ENCODE data around the gene CCDC12. TPM values are rescaled to one million over a fixed set of nuclear protein-coding genes. Genes with fewer than 3 reads are reported as not detected.

Gene CCDC12
- total and polyA plus RNA-seq, 2 of the 13 experiments (the other 11 are each of a cell fraction or from before 2014, with no cell fraction given): 30.1 to 49.5 TPM

DNA sequence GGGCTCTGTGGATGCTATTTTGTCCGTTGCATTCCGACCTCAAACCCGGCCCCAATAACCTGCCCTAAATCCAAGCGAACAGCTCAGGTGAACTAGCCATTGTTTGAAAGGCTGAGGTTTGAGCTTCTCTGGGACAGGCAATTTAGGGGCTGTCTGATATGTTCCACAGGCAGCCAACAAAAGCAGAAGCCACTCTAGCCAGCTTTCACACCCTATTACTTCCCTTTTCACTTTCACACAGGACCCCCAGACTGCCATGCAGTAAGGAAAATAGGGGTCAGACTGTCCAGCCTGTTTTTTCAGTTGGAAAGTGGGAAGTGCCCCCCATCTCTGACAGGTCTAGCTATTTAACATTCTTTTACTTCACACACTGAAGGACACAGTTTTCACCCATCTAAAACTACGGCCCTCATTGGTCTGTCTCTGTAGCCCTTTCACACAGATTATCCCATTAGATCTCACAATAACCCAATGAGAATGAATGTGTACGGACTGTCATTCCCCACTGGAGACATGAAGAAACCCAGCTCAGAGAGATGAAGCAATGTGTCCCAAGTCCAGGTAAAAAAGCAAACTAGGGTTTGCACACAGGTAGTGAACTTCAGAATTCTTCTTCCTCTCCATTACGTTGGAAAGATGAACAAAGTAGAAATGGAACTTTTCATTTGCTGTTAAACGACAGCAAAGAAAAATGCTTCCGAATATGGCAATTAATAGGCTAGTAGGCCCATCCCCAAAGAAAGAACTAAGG, 1.9 kb downstream of the CCDC12 start (continued):
- TF ChIP-seq, protein P1, sequence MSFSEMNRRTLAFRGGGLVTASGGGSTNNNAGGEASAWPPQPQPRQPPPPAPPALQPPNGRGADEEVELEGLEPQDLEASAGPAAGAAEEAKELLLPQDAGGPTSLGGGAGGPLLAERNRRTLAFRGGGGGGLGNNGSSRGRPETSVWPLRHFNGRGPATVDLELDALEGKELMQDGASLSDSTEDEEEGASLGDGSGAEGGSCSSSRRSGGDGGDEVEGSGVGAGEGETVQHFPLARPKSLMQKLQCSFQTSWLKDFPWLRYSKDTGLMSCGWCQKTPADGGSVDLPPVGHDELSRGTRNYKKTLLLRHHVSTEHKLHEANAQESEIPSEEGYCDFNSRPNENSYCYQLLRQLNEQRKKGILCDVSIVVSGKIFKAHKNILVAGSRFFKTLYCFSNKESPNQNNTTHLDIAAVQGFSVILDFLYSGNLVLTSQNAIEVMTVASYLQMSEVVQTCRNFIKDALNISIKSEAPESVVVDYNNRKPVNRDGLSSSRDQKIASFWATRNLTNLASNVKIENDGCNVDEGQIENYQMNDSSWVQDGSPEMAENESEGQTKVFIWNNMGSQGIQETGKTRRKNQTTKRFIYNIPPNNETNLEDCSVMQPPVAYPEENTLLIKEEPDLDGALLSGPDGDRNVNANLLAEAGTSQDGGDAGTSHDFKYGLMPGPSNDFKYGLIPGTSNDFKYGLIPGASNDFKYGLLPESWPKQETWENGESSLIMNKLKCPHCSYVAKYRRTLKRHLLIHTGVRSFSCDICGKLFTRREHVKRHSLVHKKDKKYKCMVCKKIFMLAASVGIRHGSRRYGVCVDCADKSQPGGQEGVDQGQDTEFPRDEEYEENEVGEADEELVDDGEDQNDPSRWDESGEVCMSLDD (CRISPR knock-in tag; IDR thresholded peaks at IDR 0.05; ENCODE audit: borderline replicate concordance): no peak
- peak; percentile 46 to 59; a peak in 2 of 4 replicates for TF ChIP-seq EP300 (IDR thresholded peaks at IDR 0.05; ENCODE audit: low read depth in 2 of 2, low read length in 2 of 2)
- no peak; the same call in 1 of the 2 replicates for TF ChIP-seq EP300 (CRISPR knock-in tag; IDR thresholded peaks at IDR 0.05; ENCODE audit: borderline replicate concordance)
- TF ChIP-seq ZNF652 (CRISPR knock-in tag; IDR thresholded peaks at IDR 0.05; ENCODE audit: borderline replicate concordance, low read depth): no peak
- TF ChIP-seq, protein P2, sequence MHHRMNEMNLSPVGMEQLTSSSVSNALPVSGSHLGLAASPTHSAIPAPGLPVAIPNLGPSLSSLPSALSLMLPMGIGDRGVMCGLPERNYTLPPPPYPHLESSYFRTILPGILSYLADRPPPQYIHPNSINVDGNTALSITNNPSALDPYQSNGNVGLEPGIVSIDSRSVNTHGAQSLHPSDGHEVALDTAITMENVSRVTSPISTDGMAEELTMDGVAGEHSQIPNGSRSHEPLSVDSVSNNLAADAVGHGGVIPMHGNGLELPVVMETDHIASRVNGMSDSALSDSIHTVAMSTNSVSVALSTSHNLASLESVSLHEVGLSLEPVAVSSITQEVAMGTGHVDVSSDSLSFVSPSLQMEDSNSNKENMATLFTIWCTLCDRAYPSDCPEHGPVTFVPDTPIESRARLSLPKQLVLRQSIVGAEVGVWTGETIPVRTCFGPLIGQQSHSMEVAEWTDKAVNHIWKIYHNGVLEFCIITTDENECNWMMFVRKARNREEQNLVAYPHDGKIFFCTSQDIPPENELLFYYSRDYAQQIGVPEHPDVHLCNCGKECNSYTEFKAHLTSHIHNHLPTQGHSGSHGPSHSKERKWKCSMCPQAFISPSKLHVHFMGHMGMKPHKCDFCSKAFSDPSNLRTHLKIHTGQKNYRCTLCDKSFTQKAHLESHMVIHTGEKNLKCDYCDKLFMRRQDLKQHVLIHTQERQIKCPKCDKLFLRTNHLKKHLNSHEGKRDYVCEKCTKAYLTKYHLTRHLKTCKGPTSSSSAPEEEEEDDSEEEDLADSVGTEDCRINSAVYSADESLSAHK (CRISPR knock-in tag; IDR thresholded peaks at IDR 0.05; ENCODE audit: borderline replicate concordance): no peak
- TF ChIP-seq, protein P3, sequence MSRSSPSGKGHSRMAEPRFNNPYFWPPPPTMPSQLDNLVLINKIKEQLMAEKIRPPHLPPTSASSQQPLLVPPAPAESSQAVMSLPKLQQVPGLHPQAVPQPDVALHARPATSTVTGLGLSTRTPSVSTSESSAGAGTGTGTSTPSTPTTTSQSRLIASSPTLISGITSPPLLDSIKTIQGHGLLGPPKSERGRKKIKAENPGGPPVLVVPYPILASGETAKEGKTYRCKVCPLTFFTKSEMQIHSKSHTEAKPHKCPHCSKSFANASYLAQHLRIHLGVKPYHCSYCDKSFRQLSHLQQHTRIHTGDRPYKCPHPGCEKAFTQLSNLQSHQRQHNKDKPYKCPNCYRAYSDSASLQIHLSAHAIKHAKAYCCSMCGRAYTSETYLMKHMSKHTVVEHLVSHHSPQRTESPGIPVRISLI (CRISPR knock-in tag; IDR thresholded peaks at IDR 0.05; ENCODE audit: borderline replicate concordance): no peak
- TF ChIP-seq, protein P4, sequence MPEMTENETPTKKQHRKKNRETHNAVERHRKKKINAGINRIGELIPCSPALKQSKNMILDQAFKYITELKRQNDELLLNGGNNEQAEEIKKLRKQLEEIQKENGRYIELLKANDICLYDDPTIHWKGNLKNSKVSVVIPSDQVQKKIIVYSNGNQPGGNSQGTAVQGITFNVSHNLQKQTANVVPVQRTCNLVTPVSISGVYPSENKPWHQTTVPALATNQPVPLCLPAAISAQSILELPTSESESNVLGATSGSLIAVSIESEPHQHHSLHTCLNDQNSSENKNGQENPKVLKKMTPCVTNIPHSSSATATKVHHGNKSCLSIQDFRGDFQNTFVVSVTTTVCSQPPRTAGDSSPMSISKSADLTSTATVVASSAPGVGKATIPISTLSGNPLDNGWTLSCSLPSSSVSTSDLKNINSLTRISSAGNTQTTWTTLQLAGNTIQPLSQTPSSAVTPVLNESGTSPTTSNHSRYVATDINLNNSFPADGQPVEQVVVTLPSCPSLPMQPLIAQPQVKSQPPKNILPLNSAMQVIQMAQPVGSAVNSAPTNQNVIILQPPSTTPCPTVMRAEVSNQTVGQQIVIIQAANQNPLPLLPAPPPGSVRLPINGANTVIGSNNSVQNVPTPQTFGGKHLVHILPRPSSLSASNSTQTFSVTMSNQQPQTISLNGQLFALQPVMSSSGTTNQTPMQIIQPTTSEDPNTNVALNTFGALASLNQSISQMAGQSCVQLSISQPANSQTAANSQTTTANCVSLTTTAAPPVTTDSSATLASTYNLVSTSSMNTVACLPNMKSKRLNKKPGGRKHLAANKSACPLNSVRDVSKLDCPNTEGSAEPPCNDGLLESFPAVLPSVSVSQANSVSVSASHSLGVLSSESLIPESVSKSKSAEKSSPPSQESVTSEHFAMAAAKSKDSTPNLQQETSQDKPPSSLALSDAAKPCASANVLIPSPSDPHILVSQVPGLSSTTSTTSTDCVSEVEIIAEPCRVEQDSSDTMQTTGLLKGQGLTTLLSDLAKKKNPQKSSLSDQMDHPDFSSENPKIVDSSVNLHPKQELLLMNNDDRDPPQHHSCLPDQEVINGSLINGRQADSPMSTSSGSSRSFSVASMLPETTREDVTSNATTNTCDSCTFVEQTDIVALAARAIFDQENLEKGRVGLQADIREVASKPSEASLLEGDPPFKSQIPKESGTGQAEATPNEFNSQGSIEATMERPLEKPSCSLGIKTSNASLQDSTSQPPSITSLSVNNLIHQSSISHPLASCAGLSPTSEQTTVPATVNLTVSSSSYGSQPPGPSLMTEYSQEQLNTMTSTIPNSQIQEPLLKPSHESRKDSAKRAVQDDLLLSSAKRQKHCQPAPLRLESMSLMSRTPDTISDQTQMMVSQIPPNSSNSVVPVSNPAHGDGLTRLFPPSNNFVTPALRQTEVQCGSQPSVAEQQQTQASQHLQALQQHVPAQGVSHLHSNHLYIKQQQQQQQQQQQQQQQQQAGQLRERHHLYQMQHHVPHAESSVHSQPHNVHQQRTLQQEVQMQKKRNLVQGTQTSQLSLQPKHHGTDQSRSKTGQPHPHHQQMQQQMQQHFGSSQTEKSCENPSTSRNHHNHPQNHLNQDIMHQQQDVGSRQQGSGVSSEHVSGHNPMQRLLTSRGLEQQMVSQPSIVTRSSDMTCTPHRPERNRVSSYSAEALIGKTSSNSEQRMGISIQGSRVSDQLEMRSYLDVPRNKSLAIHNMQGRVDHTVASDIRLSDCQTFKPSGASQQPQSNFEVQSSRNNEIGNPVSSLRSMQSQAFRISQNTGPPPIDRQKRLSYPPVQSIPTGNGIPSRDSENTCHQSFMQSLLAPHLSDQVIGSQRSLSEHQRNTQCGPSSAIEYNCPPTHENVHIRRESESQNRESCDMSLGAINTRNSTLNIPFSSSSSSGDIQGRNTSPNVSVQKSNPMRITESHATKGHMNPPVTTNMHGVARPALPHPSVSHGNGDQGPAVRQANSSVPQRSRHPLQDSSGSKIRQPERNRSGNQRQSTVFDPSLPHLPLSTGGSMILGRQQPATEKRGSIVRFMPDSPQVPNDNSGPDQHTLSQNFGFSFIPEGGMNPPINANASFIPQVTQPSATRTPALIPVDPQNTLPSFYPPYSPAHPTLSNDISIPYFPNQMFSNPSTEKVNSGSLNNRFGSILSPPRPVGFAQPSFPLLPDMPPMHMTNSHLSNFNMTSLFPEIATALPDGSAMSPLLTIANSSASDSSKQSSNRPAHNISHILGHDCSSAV (CRISPR knock-in tag; IDR thresholded peaks at IDR 0.05; ENCODE audit: borderline replicate concordance): no peak
- TF ChIP-seq ZNF672 (CRISPR knock-in tag; IDR thresholded peaks at IDR 0.05): no peak
- TF ChIP-seq SP5 (CRISPR knock-in tag; IDR thresholded peaks at IDR 0.05; ENCODE audit: borderline replicate concordance, low read depth): no peak
- TF ChIP-seq, protein P5, sequence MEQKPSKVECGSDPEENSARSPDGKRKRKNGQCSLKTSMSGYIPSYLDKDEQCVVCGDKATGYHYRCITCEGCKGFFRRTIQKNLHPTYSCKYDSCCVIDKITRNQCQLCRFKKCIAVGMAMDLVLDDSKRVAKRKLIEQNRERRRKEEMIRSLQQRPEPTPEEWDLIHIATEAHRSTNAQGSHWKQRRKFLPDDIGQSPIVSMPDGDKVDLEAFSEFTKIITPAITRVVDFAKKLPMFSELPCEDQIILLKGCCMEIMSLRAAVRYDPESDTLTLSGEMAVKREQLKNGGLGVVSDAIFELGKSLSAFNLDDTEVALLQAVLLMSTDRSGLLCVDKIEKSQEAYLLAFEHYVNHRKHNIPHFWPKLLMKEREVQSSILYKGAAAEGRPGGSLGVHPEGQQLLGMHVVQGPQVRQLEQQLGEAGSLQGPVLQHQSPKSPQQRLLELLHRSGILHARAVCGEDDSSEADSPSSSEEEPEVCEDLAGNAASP (CRISPR knock-in tag; IDR thresholded peaks at IDR 0.05; ENCODE audit: borderline replicate concordance): peak; percentile 74; the same call in 1 of the 2 replicates
- TF ChIP-seq PCBP1 (IDR thresholded peaks at IDR 0.05; ENCODE audit: borderline replicate concordance, low read depth, low read length): no peak
